ENCODE measurements around the gene TMEM229B. TPM values are rescaled to one million over a fixed set of nuclear protein-coding genes. Genes with fewer than 3 reads are reported as not detected.

The TMEM229B gene
- total and polyA plus RNA-seq, 2 experiments from 2014 or later: 0.09 TPM

DNA sequence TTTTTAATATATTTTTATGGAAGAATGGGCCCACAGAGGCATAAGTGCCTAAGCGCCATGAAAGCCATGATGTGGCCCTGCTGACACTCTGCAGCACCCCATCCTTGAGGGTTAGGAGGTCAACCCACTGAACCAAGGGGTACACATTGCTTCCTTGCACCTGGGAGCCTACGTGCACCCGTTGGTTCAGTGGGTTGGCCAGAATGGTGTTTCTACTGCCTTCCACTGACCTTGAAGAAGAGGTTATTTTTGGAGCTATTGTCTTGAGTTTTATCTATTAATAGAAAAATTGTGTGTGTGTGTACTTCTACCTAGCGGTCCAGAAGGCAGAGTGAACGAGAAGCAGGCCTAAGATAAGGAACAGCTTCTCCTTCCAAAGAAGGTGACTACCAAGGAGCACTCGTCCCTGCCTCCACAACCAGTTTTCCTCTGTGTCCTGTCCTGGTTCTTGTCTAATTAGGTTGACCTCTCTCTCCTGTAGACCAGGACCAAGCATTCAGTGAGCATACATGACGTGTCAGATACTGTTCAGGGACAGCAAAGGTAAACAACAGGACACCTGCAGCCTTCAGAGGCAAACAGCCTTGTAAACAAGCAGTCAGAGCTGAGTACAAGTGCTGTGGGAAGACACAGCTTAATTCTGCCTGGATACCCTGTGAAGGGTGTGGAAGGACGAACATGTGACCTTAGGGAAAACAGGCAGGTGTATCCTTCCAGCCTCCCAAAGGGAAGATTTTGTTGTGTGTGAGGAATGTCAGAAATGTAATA is 46.2 kb downstream of the TMEM229B start:
- TF ChIP-seq, protein P1, sequence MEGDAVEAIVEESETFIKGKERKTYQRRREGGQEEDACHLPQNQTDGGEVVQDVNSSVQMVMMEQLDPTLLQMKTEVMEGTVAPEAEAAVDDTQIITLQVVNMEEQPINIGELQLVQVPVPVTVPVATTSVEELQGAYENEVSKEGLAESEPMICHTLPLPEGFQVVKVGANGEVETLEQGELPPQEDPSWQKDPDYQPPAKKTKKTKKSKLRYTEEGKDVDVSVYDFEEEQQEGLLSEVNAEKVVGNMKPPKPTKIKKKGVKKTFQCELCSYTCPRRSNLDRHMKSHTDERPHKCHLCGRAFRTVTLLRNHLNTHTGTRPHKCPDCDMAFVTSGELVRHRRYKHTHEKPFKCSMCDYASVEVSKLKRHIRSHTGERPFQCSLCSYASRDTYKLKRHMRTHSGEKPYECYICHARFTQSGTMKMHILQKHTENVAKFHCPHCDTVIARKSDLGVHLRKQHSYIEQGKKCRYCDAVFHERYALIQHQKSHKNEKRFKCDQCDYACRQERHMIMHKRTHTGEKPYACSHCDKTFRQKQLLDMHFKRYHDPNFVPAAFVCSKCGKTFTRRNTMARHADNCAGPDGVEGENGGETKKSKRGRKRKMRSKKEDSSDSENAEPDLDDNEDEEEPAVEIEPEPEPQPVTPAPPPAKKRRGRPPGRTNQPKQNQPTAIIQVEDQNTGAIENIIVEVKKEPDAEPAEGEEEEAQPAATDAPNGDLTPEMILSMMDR (IDR thresholded peaks at IDR 0.05; ENCODE audit: low read depth, low read length): no peak
- no peaks in the 10 kb centered on the region for H3K9me3 ChIP-seq (ENCODE audit: low read depth)
- H3K4me3 ChIP-seq: no peak overlapping the region
- no peaks in the 10 kb centered on the region for H3K27me3 ChIP-seq
- H3K36me3 ChIP-seq: no peaks in the 10 kb centered on the region
- peak overlapping the region; percentile 7 for H3K27ac ChIP-seq
- H3K4me1 ChIP-seq (ENCODE audit: low read depth): peaks cover 15% of the 10 kb centered on the region
- no peak for DNase-seq (ENCODE audit: low read depth in 1 of 2, low spot score in 1 of 2)

DNA sequence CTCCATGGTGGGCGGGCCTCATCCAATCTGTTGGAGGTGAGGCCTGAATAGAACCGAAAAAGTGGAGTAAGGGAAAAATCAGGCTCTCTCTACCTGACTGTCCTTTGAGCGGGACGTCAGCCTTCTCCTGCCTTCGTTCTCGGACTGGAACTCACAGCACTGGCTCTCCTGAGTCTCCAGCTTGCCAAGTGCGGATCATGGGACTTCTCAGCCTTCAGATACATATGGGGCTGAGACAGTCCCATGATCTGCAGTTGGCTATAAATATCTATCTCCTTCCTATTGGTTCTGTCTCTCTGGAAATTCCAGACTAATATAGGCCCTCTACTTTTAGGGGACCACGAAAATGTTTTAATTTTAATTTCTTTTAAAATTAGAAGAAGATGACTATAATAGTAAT is 46.8 kb downstream of the TMEM229B start:
- Histone ChIP-seq H3K27me3 (no peaks in the 10 kb centered on the region), H3K27ac (no peak overlapping the region), H3K9me3 (ENCODE audit: low read depth) (no peaks in the 10 kb centered on the region), H3K4me1 (ENCODE audit: low read depth) (peaks cover 13% of the 10 kb centered on the region), H3K4me3 (no peak overlapping the region), H3K36me3 (no peaks in the 10 kb centered on the region)
- no peak for DNase-seq (ENCODE audit: low read depth in 1 of 2, low spot score in 1 of 2)
- TF ChIP-seq, protein P1 (IDR thresholded peaks at IDR 0.05; ENCODE audit: low read depth, low read length): no peak

DNA sequence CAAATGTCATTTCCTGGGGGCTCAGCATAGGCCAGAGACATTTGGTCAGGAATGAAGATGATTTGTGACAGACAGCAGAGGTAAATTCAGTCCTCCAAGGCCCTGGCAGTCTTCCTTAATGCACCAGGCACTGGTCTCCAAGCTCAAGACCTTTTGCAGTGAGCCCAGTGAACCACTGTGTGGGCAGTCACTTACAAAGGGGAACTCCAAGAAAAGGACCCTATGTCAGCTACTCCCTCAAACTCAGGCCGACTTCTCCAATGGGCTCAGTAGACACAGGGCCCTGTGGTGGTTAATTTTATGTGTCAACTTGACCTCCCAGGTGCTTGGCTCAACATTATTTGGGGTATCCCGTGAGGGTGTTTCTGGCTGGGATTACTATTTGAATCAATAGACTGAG is 47.3 kb downstream of the TMEM229B start:
- Histone ChIP-seq H3K4me1 (ENCODE audit: low read depth) (peaks cover 9% of the 10 kb centered on the region), H3K9me3 (ENCODE audit: low read depth) (no peaks in the 10 kb centered on the region), H3K36me3 (no peaks in the 10 kb centered on the region), H3K27ac (no peak overlapping the region), H3K4me3 (no peak overlapping the region), H3K27me3 (no peaks in the 10 kb centered on the region)
- TF ChIP-seq, protein P1 (IDR thresholded peaks at IDR 0.05; ENCODE audit: low read depth, low read length): no peak
- DNase-seq (ENCODE audit: low read depth in 1 of 2, low spot score in 1 of 2): no peak

DNA sequence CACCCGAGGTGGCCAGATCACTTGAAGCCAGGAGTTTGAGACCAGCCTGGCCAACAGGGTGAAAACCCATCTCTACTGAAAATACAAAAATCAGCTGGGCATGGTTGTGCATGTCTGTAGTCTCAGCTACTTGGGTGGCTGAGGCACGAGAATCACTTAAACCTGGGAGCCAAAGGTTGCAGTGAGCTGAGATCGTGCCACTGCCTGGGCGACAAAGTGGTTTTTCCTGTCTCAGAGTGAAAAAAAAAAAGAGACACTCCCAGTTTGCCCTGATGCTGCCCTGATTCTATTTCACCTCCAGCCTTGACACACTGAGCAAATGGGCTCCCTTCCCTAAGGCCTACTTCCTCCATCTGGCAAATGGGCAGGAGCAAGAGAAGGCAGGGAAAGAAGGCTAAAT is 48.0 kb downstream of the TMEM229B start:
- no peaks in the 10 kb centered on the region for H3K27me3 ChIP-seq
- peaks cover 9% of the 10 kb centered on the region for H3K4me1 ChIP-seq (ENCODE audit: low read depth)
- no peaks in the 10 kb centered on the region for H3K9me3 ChIP-seq (ENCODE audit: low read depth)
- H3K4me3 ChIP-seq: no peak overlapping the region
- H3K36me3 ChIP-seq: no peaks in the 10 kb centered on the region
- TF ChIP-seq, protein P1 (IDR thresholded peaks at IDR 0.05; ENCODE audit: low read depth, low read length): no peak
- no peak overlapping the region for H3K27ac ChIP-seq
- no peak for DNase-seq (ENCODE audit: low read depth in 1 of 2, low spot score in 1 of 2)

DNA sequence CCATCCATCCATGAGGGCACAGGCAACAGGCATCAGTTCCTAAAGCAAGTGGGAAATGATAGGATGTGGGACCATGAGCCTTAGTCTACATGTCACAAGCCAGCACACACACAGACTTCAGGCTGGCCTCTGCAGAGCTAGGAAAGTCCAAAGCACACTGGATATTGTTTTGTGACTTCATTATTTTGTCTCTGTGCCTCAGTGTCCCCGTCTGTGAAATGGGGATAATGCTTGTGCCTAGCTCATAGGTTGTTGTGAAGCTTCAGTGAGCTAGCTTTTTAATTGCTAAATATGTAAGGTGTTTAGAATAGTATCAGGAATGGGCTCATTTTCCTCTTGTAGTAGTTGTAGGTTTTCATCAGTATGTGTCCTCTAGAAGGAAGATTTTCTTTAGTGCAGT is 49.6 kb downstream of the TMEM229B start:
- Histone ChIP-seq H3K36me3 (no peaks in the 10 kb centered on the region), H3K27me3 (no peaks in the 10 kb centered on the region), H3K9me3 (ENCODE audit: low read depth) (no peaks in the 10 kb centered on the region), H3K4me3 (no peak overlapping the region), H3K27ac (no peak overlapping the region), H3K4me1 (ENCODE audit: low read depth) (peaks cover 9% of the 10 kb centered on the region)
- no peak for DNase-seq (ENCODE audit: low read depth in 1 of 2, low spot score in 1 of 2)
- TF ChIP-seq, protein P1 (IDR thresholded peaks at IDR 0.05; ENCODE audit: low read depth, low read length): no peak
